ENCODE results near the gene RNF207. TPM values are rescaled to one million over a fixed set of nuclear protein-coding genes. Genes with fewer than 3 reads are reported as not detected.

Gene RNF207
- total and polyA plus RNA-seq, 10 of the 15 experiments (the other 5 are each of a cell fraction or from before 2014, with no cell fraction given), result 1.7 to 36.4 (median 13.1) TPM

- no peak for FAIRE-seq
- DNase-seq (ENCODE audit: low read depth, low spot score), result no peak
- Histone ChIP-seq H3K4me1 (ENCODE audit: control insufficient read depth, insufficient read depth, low read length) (no peaks in the 10 kb centered on the region), H3K4me3 (no peak overlapping the region), H3K36me3 (ENCODE audit: control insufficient read depth in 2 of 2, insufficient read depth in 2 of 2, low read length in 1 of 2) (peaks cover 7 to 23% of the 10 kb centered on the region in 2 experiments), H3K9me3 (replicated peaks; ENCODE audit: control insufficient read depth, insufficient read depth, low read length) (no peaks in the 10 kb centered on the region), H3K9ac (ENCODE audit: control insufficient read depth, insufficient read depth, low read length) (no peak overlapping the region), H3K27ac (ENCODE audit: control insufficient read depth, insufficient read depth) (no peak overlapping the region), H3K27me3 (replicated peaks in 1 of 2; ENCODE audit: control insufficient read depth in 2 of 2, insufficient read depth in 2 of 2, low read length in 1 of 2) (no peaks in the 10 kb centered on the region; a peak in 1 of 4 replicates), H2AFZ (ENCODE audit: control insufficient read depth, low read depth, low read length) (no peak overlapping the region), H3K79me2 (ENCODE audit: control insufficient read depth, insufficient read depth, low read length) (no peaks in the 10 kb centered on the region; the same call in none of the 2 replicates), H4K20me1 (ENCODE audit: control insufficient read depth, insufficient read depth) (peaks cover 22% of the 10 kb centered on the region), H3K4me2 (ENCODE audit: control insufficient read depth, insufficient read depth) (no peak overlapping the region)
- WGBS (ENCODE audit: insufficient coverage, insufficient replicate concordance, low lambda C conversion rate, missing lambda C conversion rate), result 74% methylated on average over 13 of the region's 13 CpGs
- peak; percentile 9 for ATAC-seq
- intact Hi-C loops (cut with micrococcal nuclease; ENCODE audit: unreplicated experiment), result no loop called here
- BruUV-seq (replicated peaks), result no TSS peak
- ChIA-PET CTCF (interaction anchor here (0.8 kb wide), 1 partner anchor 51 kb away, joined by 4 read pairs; no protein-coding TSS in a partner anchor), RAD21 (ENCODE audit: unreplicated experiment) (no interaction called here), SMC1A (ENCODE audit: uncharacterized antibody, unreplicated experiment) (no interaction called here), POLR2A (no interaction called here)
- in situ Hi-C loops (cut with MboI), result no loop called here
- TF ChIP-seq POLR2AphosphoS5 (IDR thresholded peaks at IDR 0.05; ENCODE audit: low read length) (peak; percentile 43; the same call in 1 of the 2 replicates), POLR2A (IDR thresholded peaks at IDR 0.05; ENCODE audit: low read depth, low read length) (peak; percentile 41; the same call in 1 of the 2 replicates), IRF4 (IDR thresholded peaks at IDR 0.05; ENCODE audit: low read depth, low read length) (no peak), TCF12 (IDR thresholded peaks at IDR 0.05; ENCODE audit: low read depth, low read length) (no peak), DPF2 (IDR thresholded peaks at IDR 0.05) (no peak), MTA3 (IDR thresholded peaks at IDR 0.05; ENCODE audit: borderline replicate concordance, low read length) (0 out of 2 replicates have a peak, but pooled peaks have one; percentile 42)
These were observed 21.7 kb upstream of the RNF207 start for GRCh38 chr1:6184083-6184783.

DNA sequence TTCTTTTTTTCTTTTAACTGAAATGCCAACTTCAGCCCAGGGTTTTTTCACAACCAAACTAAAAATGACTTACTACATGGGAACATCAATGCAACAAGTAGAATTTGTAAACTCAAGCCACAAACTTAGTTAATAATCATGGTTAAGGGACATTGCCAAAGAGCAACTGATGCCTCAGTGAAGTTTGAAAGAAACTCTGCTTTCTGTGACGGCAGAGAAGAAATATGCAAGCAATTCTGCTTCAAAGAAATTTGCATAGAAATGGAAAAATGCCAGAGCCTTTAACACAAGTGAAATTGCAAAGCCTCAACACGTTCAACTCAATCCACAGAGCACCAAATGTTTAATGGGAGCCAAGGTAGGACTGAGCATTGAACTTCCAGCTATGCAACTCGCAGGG is 20.8 kb upstream of the RNF207 start:
- Histone ChIP-seq H3K27me3 (replicated peaks in 1 of 2; ENCODE audit: control insufficient read depth in 2 of 2, insufficient read depth in 2 of 2, low read length in 1 of 2) (no peaks in the 10 kb centered on the region; a peak in 1 of 4 replicates), H3K9me3 (replicated peaks; ENCODE audit: control insufficient read depth, insufficient read depth, low read length) (no peaks in the 10 kb centered on the region), H3K79me2 (ENCODE audit: control insufficient read depth, insufficient read depth, low read length) (peaks cover 2% of the 10 kb centered on the region), H3K9ac (ENCODE audit: control insufficient read depth, insufficient read depth, low read length) (no peak overlapping the region), H3K27ac (ENCODE audit: control insufficient read depth, insufficient read depth) (no peak overlapping the region), H4K20me1 (ENCODE audit: control insufficient read depth, insufficient read depth) (peaks cover 22% of the 10 kb centered on the region), H3K36me3 (ENCODE audit: control insufficient read depth in 2 of 2, insufficient read depth in 2 of 2, low read length in 1 of 2) (peaks cover 10 to 26% of the 10 kb centered on the region in 2 experiments), H3K4me1 (ENCODE audit: control insufficient read depth, insufficient read depth, low read length) (no peaks in the 10 kb centered on the region), H3K4me2 (ENCODE audit: control insufficient read depth, insufficient read depth) (no peak overlapping the region), H2AFZ (ENCODE audit: control insufficient read depth, low read depth, low read length) (no peak overlapping the region), H3K4me3 (no peak overlapping the region)
- ChIA-PET CTCF (interaction anchor here (0.8 to 1.4 kb wide), 7 partner anchors 8 to 231 kb away, joined by 3 to 9 read pairs (median 4); partner anchors contain the start of genes RNF207 and RPL22), SMC1A (ENCODE audit: uncharacterized antibody, unreplicated experiment) (interaction anchor here (1.0 kb wide), 1 partner anchor 74 kb away, joined by 3 read pairs; no protein-coding TSS in a partner anchor), RAD21 (ENCODE audit: unreplicated experiment) (interaction anchor here (1.0 kb wide), 1 partner anchor 20 kb away, joined by 4 read pairs; no protein-coding TSS in a partner anchor), POLR2A (no interaction called here)
- BruUV-seq (replicated peaks), result no TSS peak
- DNase-seq (ENCODE audit: low read depth, low spot score) (no peak), FAIRE-seq (no peak), ATAC-seq (no peak)
- intact Hi-C loops (cut with micrococcal nuclease; ENCODE audit: unreplicated experiment) (no loop called here), in situ Hi-C loops (cut with MboI) (no loop called here)
- WGBS (ENCODE audit: insufficient coverage, insufficient replicate concordance, low lambda C conversion rate, missing lambda C conversion rate), result 81% methylated on average over 3 of the region's 3 CpGs
- TF ChIP-seq POLR2AphosphoS5 (IDR thresholded peaks at IDR 0.05; ENCODE audit: low read length) (no peak), MYB (IDR thresholded peaks at IDR 0.05; ENCODE audit: borderline replicate concordance, low read depth, low read length) (no peak), HDAC2 (IDR thresholded peaks at IDR 0.05) (no peak), E2F4 (IDR thresholded peaks at IDR 0.05; ENCODE audit: low read depth, low read length) (no peak), SMARCA5 (IDR thresholded peaks at IDR 0.05) (no peak)
- TF ChIP-seq, protein P1, sequence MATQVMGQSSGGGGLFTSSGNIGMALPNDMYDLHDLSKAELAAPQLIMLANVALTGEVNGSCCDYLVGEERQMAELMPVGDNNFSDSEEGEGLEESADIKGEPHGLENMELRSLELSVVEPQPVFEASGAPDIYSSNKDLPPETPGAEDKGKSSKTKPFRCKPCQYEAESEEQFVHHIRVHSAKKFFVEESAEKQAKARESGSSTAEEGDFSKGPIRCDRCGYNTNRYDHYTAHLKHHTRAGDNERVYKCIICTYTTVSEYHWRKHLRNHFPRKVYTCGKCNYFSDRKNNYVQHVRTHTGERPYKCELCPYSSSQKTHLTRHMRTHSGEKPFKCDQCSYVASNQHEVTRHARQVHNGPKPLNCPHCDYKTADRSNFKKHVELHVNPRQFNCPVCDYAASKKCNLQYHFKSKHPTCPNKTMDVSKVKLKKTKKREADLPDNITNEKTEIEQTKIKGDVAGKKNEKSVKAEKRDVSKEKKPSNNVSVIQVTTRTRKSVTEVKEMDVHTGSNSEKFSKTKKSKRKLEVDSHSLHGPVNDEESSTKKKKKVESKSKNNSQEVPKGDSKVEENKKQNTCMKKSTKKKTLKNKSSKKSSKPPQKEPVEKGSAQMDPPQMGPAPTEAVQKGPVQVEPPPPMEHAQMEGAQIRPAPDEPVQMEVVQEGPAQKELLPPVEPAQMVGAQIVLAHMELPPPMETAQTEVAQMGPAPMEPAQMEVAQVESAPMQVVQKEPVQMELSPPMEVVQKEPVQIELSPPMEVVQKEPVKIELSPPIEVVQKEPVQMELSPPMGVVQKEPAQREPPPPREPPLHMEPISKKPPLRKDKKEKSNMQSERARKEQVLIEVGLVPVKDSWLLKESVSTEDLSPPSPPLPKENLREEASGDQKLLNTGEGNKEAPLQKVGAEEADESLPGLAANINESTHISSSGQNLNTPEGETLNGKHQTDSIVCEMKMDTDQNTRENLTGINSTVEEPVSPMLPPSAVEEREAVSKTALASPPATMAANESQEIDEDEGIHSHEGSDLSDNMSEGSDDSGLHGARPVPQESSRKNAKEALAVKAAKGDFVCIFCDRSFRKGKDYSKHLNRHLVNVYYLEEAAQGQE (IDR thresholded peaks at IDR 0.05; ENCODE audit: low read depth, low read length), result no peak

All from GM12878 (cell line).